HepG2 (cell line): ENCODE measurements around the gene BMERB1. TPM values are rescaled to one million over a fixed set of nuclear protein-coding genes. Genes with fewer than 3 reads are reported as not detected.

Experiments
- ATM ChIP-seq: fragments of 450-650 bp; IDR thresholded peaks from 2 replicates; pipeline ENCODE4 v1.7.1; 2017; ENCODE audit warnings: mild to moderate bottlenecking, borderline replicate concordance
- GTF3A ChIP-seq: sonication (generic); formaldehyde crosslinking; conservative IDR thresholded peaks from 2 replicates; pipeline ENCODE4 v1.4.0; 2020; ENCODE audit warnings: mild to moderate bottlenecking, missing genetic modification reagents
- PAX8 ChIP-seq: sonication (generic); formaldehyde crosslinking; IDR thresholded peaks from 2 replicates; pipeline ENCODE4 v1.8.0; 2022; ENCODE audit warnings: mild to moderate bottlenecking, missing genetic modification reagents, borderline replicate concordance
- THAP9 ChIP-seq: sonication (generic); formaldehyde crosslinking; IDR thresholded peaks from 2 replicates; pipeline ENCODE4; 2020; ENCODE audit warnings: missing genetic modification reagents, mild to moderate bottlenecking, borderline replicate concordance
- ZBTB4 ChIP-seq: sonication (generic); formaldehyde crosslinking; IDR thresholded peaks from 2 replicates; pipeline ENCODE4 v1.4.0; 2020; ENCODE audit warnings: missing genetic modification reagents, mild to moderate bottlenecking, borderline replicate concordance
- ZBTB46 ChIP-seq: sonication (generic); formaldehyde crosslinking; IDR thresholded peaks from 2 replicates; pipeline ENCODE4 v1.4.0; 2020; ENCODE audit warnings: mild to moderate bottlenecking, missing genetic modification reagents, borderline replicate concordance
- ZFP41 ChIP-seq: sonication (generic); formaldehyde crosslinking; IDR thresholded peaks from 2 replicates; pipeline ENCODE4 v1.4.0; 2020; ENCODE audit warnings: mild to moderate bottlenecking, missing genetic modification reagents, borderline replicate concordance
- polyA plus RNA-seq, 8 experiments: library from polyadenylated mRNA; depleted of rRNA in 3 of 8; stranded (reverse) in 7 of 8; unstranded in 1 of 8; fragments of >200 nt; fragmentation: Illumina TruSeq in 4 of 8; extraction: Trizol in 4 of 8; gene quantifications; 2 replicates each; pipeline versions ENCODE4 v1.2.1 to v1.2.3, GENCODE V29; 2011 to 2016; ENCODE audit warnings: low read depth in 4 of 8, missing spikeins in 1 of 8, mixed read lengths in 1 of 8; ENCODE audit not compliant: insufficient read depth in 1 of 8
- total RNA-seq, 5 experiments: library from RNA; depleted of rRNA; stranded (reverse); fragments of >200 nt; fragmentation: Illumina TruSeq; extraction: Trizol; gene quantifications; 2 replicates each; pipeline ENCODE4 v1.2.3, GENCODE V29; 2016; ENCODE audit warnings: low read depth in 1 of 5
- TF ChIP-seq, protein P1 (sequence below): IDR thresholded peaks from 2 replicates; pipeline ENCODE4 v1.6.1; 2016; ENCODE audit warnings: low read depth, borderline replicate concordance
- TF ChIP-seq, protein P2 (sequence below): IDR thresholded peaks from 2 replicates; pipeline ENCODE4 v1.6.1; 2018; ENCODE audit warnings: missing genetic modification reagents, mild to moderate bottlenecking, missing compliant biosample characterization
- TF ChIP-seq, protein P3 (sequence below): IDR thresholded peaks from 2 replicates; pipeline ENCODE4 v1.6.1; 2016
- TF ChIP-seq, protein P4 (sequence below): IDR thresholded peaks from 2 replicates; pipeline ENCODE4 v1.6.1; 2016; ENCODE audit warnings: mild to moderate bottlenecking, missing biosample characterization, missing genetic modification reagents

BMERB1 gene
- total and polyA plus RNA-seq, 2 of the 13 experiments (the other 11 are each of a cell fraction or from before 2014, with no cell fraction given): 1.4 TPM

GRCh38 chr16:15523092-15523541, 88.7 kb downstream of the BMERB1 start (continued):
- 0 out of 2 replicates have a peak, but pooled peaks have one; percentile 54 for TF ChIP-seq ZBTB46
- TF ChIP-seq ATM: no peak
- TF ChIP-seq, protein P1, sequence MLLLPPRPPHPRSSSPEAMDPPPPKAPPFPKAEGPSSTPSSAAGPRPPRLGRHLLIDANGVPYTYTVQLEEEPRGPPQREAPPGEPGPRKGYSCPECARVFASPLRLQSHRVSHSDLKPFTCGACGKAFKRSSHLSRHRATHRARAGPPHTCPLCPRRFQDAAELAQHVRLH (CRISPR knock-in tag): peak; percentile 65; the same call in 1 of the 2 replicates
- TF ChIP-seq PAX8: no peak
- TF ChIP-seq, protein P2, sequence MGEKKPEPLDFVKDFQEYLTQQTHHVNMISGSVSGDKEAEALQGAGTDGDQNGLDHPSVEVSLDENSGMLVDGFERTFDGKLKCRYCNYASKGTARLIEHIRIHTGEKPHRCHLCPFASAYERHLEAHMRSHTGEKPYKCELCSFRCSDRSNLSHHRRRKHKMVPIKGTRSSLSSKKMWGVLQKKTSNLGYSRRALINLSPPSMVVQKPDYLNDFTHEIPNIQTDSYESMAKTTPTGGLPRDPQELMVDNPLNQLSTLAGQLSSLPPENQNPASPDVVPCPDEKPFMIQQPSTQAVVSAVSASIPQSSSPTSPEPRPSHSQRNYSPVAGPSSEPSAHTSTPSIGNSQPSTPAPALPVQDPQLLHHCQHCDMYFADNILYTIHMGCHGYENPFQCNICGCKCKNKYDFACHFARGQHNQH (CRISPR knock-in tag): peak; percentile 70; the same call in 1 of the 2 replicates
- TF ChIP-seq ZBTB4 (CRISPR knock-in tag): peak; percentile 74; the same call in 1 of the 2 replicates
- TF ChIP-seq, protein P3, sequence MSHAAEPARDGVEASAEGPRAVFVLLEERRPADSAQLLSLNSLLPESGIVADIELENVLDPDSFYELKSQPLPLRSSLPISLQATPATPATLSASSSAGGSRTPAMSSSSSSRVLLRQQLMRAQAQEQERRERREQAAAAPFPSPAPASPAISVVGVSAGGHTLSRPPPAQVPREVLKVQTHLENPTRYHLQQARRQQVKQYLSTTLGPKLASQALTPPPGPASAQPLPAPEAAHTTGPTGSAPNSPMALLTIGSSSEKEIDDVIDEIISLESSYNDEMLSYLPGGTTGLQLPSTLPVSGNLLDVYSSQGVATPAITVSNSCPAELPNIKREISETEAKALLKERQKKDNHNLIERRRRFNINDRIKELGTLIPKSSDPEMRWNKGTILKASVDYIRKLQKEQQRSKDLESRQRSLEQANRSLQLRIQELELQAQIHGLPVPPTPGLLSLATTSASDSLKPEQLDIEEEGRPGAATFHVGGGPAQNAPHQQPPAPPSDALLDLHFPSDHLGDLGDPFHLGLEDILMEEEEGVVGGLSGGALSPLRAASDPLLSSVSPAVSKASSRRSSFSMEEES: peak; percentile 71
- peak; percentile 54; the same call in 1 of the 2 replicates for TF ChIP-seq THAP9 (CRISPR knock-in tag)
- 0 out of 2 replicates have a peak, but pooled peaks have one; percentile 64 for TF ChIP-seq GTF3A (CRISPR knock-in tag)
- TF ChIP-seq, protein P4, sequence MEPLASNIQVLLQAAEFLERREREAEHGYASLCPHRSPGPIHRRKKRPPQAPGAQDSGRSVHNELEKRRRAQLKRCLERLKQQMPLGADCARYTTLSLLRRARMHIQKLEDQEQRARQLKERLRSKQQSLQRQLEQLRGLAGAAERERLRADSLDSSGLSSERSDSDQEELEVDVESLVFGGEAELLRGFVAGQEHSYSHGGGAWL (CRISPR knock-in tag): no peak
- no peak for TF ChIP-seq ZFP41
